H9 (cell line): Measurements from ENCODE around the gene CCDC127. TPM values are rescaled to one million over a fixed set of nuclear protein-coding genes. Genes with fewer than 3 reads are reported as not detected.

Source experiments
- DNase-seq: peaks from one replicate; pipeline ENCODE4 v3.0.0-alpha.2; 2017
- H2AFZ ChIP-seq: one replicate; pipeline ENCODE4 v1.6.1; 2013; ENCODE audit warnings: mild to moderate bottlenecking, low read length, control low read depth, moderate library complexity
- H2AK5ac ChIP-seq: 2 replicates; pipeline ENCODE4 v1.6.1; 2013; ENCODE audit warnings: low read length, control low read depth, mixed read lengths; ENCODE audit not compliant: insufficient read length
- H2BK120ac ChIP-seq: one replicate; pipeline ENCODE4 v1.6.1; 2013; ENCODE audit warnings: low read depth, mild to moderate bottlenecking, low read length, control low read depth, inconsistent platforms; ENCODE audit not compliant: poor library complexity, severe bottlenecking
- H2BK12ac ChIP-seq: 2 replicates; pipeline ENCODE4 v1.6.1; 2013; ENCODE audit warnings: low read length, control low read depth, mixed read lengths, low read depth; ENCODE audit not compliant: insufficient read length
- H2BK15ac ChIP-seq: 2 replicates; pipeline ENCODE4 v1.6.1; 2013; ENCODE audit warnings: low read depth, low read length, control low read depth
- H2BK20ac ChIP-seq: one replicate; pipeline ENCODE4 v1.6.1; 2013; ENCODE audit warnings: low read depth, mild to moderate bottlenecking, low read length, control low read depth, inconsistent platforms; ENCODE audit not compliant: poor library complexity, severe bottlenecking
- H2BK5ac ChIP-seq: 2 replicates; pipeline ENCODE4 v1.6.1; 2013; ENCODE audit warnings: low read length, control low read depth, mixed read lengths; ENCODE audit not compliant: insufficient read length
- H3K14ac ChIP-seq: 2 replicates; pipeline ENCODE4 v1.6.1; 2013; ENCODE audit warnings: low read length, control low read depth; ENCODE audit not compliant: insufficient read depth
- H3K18ac ChIP-seq: 2 replicates; pipeline ENCODE4 v1.6.1; 2013; ENCODE audit warnings: low read depth, mild to moderate bottlenecking, mixed read lengths, low read length, control low read depth; ENCODE audit not compliant: insufficient read length
- H3K23ac ChIP-seq: 2 replicates; pipeline ENCODE4 v1.6.1; 2013; ENCODE audit warnings: low read length, control low read depth, mixed read lengths, low read depth; ENCODE audit not compliant: insufficient read length
- H3K23me2 ChIP-seq: 2 replicates; pipeline ENCODE4 v1.6.1; 2013; ENCODE audit warnings: low read depth, mild to moderate bottlenecking, mixed read lengths, low read length, control low read depth; ENCODE audit not compliant: insufficient read length, poor library complexity, severe bottlenecking
- H3K27ac ChIP-seq: 2 replicates; pipeline ENCODE4 v1.5.1; 2013; ENCODE audit warnings: low read length, control low read depth, mixed read lengths, low read depth; ENCODE audit not compliant: insufficient read length
- H3K27me3 ChIP-seq: 2 replicates; pipeline ENCODE4 v1.6.1; 2013; ENCODE audit warnings: low read length, control low read depth, inconsistent platforms; ENCODE audit not compliant: insufficient read depth
- H3K4ac ChIP-seq: 2 replicates; pipeline ENCODE4 v1.6.1; 2013; ENCODE audit warnings: low read depth, mild to moderate bottlenecking, control low read depth, inconsistent platforms, low read length, moderate library complexity
- H3K4me1 ChIP-seq: 2 replicates; pipeline ENCODE4 v1.6.1; 2013; ENCODE audit warnings: low read length, control low read depth, inconsistent platforms; ENCODE audit not compliant: insufficient read depth
- H3K4me2 ChIP-seq: 2 replicates; pipeline ENCODE4 v1.6.1; 2013; ENCODE audit warnings: low read length, control low read depth, mixed read lengths; ENCODE audit not compliant: insufficient read length, insufficient read depth
- H3K56ac ChIP-seq: 2 replicates; pipeline ENCODE4 v1.6.1; 2013; ENCODE audit warnings: low read depth, mild to moderate bottlenecking, mixed read lengths, low read length, control low read depth; ENCODE audit not compliant: insufficient read length
- H3K79me1 ChIP-seq: 2 replicates; pipeline ENCODE4 v1.6.1; 2013; ENCODE audit warnings: low read depth, mild to moderate bottlenecking, moderate library complexity, low read length, control low read depth, inconsistent platforms; ENCODE audit not compliant: insufficient read depth, poor library complexity, severe bottlenecking
- H3K79me2 ChIP-seq: 2 replicates; pipeline ENCODE4 v1.6.1; 2013; ENCODE audit warnings: low read length, control low read depth, inconsistent platforms; ENCODE audit not compliant: insufficient read depth
- H3K9ac ChIP-seq: 2 replicates; pipeline ENCODE4 v1.6.1; 2013; ENCODE audit warnings: low read length, control low read depth, mixed read lengths; ENCODE audit not compliant: insufficient read length; ENCODE audit errors: extremely low read depth
- H3K9me3 ChIP-seq: one replicate; pipeline ENCODE4 v1.6.1; 2013; ENCODE audit warnings: low read depth, low read length, inconsistent platforms; ENCODE audit not compliant: control insufficient read depth
- H3T11ph ChIP-seq: one replicate; pipeline ENCODE4 v1.6.1; 2013; ENCODE audit warnings: mild to moderate bottlenecking, low read length, control low read depth, inconsistent platforms
- H4K20me1 ChIP-seq: one replicate; pipeline ENCODE4 v1.6.1; 2013; ENCODE audit not compliant: control insufficient read depth, insufficient read length, insufficient read depth
- H4K5ac ChIP-seq: 2 replicates; pipeline ENCODE4 v1.6.1; 2013; ENCODE audit warnings: low read depth, mild to moderate bottlenecking, mixed read lengths, low read length, control low read depth; ENCODE audit not compliant: insufficient read length
- H4K8ac ChIP-seq: replicated peaks from 2 replicates; pipeline ENCODE4 v1.6.1; 2013; ENCODE audit warnings: low read length, control low read depth, mixed read lengths, low read depth; ENCODE audit not compliant: insufficient read length
- H4K91ac ChIP-seq: 2 replicates; pipeline ENCODE4 v1.6.1; 2013; ENCODE audit warnings: low read depth, mild to moderate bottlenecking, moderate library complexity, mixed read lengths, low read length, control low read depth; ENCODE audit not compliant: insufficient read length
- H3K27ac Mint-ChIP-seq, 3 experiments: 2 replicates in 2 of 3; 3 replicates in 1 of 3; pipeline ENCODE4 v1.8.0; 2020 to 2021; ENCODE audit warnings: mixed read lengths in 3 of 3, mild to moderate bottlenecking in 1 of 3, moderate library complexity in 1 of 3
- H3K27me3 Mint-ChIP-seq: 2 replicates; pipeline ENCODE4 v1.8.0; 2021; ENCODE audit warnings: low read depth, mild to moderate bottlenecking, moderate library complexity, mixed read lengths
- H3K36me3 Mint-ChIP-seq, 3 experiments: 2 replicates in 2 of 3; 3 replicates in 1 of 3; pipeline ENCODE4 v1.8.0; 2020 to 2021; ENCODE audit warnings: low read depth in 3 of 3, mixed read lengths in 3 of 3; ENCODE audit not compliant: insufficient read depth in 1 of 3
- H3K4me1 Mint-ChIP-seq, 2 experiments: 2 replicates each; pipeline ENCODE4 v1.8.0; 2020; ENCODE audit warnings: mixed read lengths in 2 of 2
- H3K4me3 Mint-ChIP-seq, 2 experiments: 2 replicates in 1 of 2; 3 replicates in 1 of 2; pipeline ENCODE4 v1.8.0; 2020 to 2021; ENCODE audit warnings: mild to moderate bottlenecking in 2 of 2, mixed read lengths in 2 of 2, moderate library complexity in 1 of 2
- H3K9me3 Mint-ChIP-seq, 2 experiments: 2 replicates in 1 of 2; 3 replicates in 1 of 2; pipeline ENCODE4 v1.8.0; 2020; ENCODE audit warnings: mild to moderate bottlenecking in 2 of 2, mixed read lengths in 2 of 2, moderate library complexity in 1 of 2
- WGBS: extraction: QIAGEN DNeasy Blood & Tissue Kit; methylation state at CpG from one replicate; pipeline ENCODE4 v1.1.7; 2013; ENCODE audit warnings: missing lambda C conversion rate, low lambda C conversion rate, mixed read lengths; ENCODE audit not compliant: insufficient read length; ENCODE audit errors: extremely low coverage; 5-methylcytosine and 5-hydroxymethylcytosine counted together
- total RNA-seq: library from RNA; stranded (reverse); gene quantifications from 2 replicates; pipeline ENCODE4 v1.2.1, GENCODE V29; 2021
- TF ChIP-seq, protein P1 (sequence below): fragments of 200-600 bp; sonication (generic); conservative IDR thresholded peaks from 3 replicates; pipeline ENCODE4 v1.8.0; 2021; ENCODE audit warnings: antibody characterized with exemption, mild to moderate bottlenecking

Gene CCDC127
- total RNA-seq, 1 experiment from 2014 or later, result 9.0 TPM

DNA sequence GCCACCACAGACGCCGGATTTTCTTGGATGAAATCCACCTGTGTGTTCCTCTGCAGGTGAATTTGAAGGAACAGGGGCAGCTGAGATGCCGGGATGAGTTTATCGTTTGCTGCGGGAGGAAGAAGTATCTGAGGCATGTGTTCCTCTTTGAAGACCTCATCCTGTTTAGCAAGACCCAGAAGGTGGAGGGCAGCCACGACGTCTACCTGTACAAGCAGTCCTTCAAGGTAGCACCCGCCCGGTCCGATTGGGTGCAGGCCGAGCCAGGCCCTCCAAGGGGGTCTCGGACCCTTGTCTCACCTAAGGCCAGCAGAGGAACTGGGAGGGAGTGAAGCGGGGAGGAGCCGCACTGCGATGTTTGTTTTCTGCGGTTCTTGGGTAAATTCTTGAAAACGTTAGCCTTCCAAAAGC lies 45.1 kb downstream of the CCDC127 start:
- H3K23me2 ChIP-seq, result no peaks in the 10 kb centered on the region
- no peak overlapping the region for H4K5ac ChIP-seq
- H3K79me2 ChIP-seq, result no peaks in the 10 kb centered on the region
- no peak overlapping the region for H3K18ac ChIP-seq
- H4K20me1 ChIP-seq, result no peaks in the 10 kb centered on the region
- no peak overlapping the region for H3K14ac ChIP-seq
- no peaks in the 10 kb centered on the region for H3K4me1 Mint-ChIP-seq
- no peaks in the 10 kb centered on the region; the same call in 1 of the 2 replicates for H3K27me3 Mint-ChIP-seq
- H4K91ac ChIP-seq, result no peak overlapping the region
- H3K27ac Mint-ChIP-seq, result peak overlapping the region in 1 of 3 experiments; percentile 57; a peak in 1 of 7 replicates
- H3K9me3 ChIP-seq, result no peaks in the 10 kb centered on the region
- H3K9ac ChIP-seq, result no peak overlapping the region
- H3T11ph ChIP-seq, result no peak overlapping the region
- no peak overlapping the region for H2AFZ ChIP-seq
- H3K79me1 ChIP-seq, result no peaks in the 10 kb centered on the region
- H3K4me2 ChIP-seq, result no peak overlapping the region
- H3K27ac ChIP-seq, result no peak overlapping the region
- H3K36me3 Mint-ChIP-seq, result peaks cover 4 to 46% (median 41%) of the 10 kb centered on the region in 3 experiments; a peak in 6 of 7 replicates
- H3K4ac ChIP-seq, result no peak overlapping the region
- no peak overlapping the region for H2BK12ac ChIP-seq
- no CpG with 5 or more reads among the region's 17 CpGs for WGBS
- no peak overlapping the region; a peak in 1 of 5 replicates for H3K4me3 Mint-ChIP-seq
- no peak overlapping the region for H2BK120ac ChIP-seq
- no peak overlapping the region for H2BK5ac ChIP-seq
- H3K23ac ChIP-seq, result no peak overlapping the region
- no peak overlapping the region for H2AK5ac ChIP-seq
- H2BK15ac ChIP-seq, result no peak overlapping the region
- DNase-seq, result no peak
- no peaks in the 10 kb centered on the region for H3K9me3 Mint-ChIP-seq
- TF ChIP-seq, protein P1, sequence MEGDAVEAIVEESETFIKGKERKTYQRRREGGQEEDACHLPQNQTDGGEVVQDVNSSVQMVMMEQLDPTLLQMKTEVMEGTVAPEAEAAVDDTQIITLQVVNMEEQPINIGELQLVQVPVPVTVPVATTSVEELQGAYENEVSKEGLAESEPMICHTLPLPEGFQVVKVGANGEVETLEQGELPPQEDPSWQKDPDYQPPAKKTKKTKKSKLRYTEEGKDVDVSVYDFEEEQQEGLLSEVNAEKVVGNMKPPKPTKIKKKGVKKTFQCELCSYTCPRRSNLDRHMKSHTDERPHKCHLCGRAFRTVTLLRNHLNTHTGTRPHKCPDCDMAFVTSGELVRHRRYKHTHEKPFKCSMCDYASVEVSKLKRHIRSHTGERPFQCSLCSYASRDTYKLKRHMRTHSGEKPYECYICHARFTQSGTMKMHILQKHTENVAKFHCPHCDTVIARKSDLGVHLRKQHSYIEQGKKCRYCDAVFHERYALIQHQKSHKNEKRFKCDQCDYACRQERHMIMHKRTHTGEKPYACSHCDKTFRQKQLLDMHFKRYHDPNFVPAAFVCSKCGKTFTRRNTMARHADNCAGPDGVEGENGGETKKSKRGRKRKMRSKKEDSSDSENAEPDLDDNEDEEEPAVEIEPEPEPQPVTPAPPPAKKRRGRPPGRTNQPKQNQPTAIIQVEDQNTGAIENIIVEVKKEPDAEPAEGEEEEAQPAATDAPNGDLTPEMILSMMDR, result no peak
- no peak overlapping the region for H3K56ac ChIP-seq
- H4K8ac ChIP-seq, result no peak overlapping the region
- H3K27me3 ChIP-seq, result no peaks in the 10 kb centered on the region
- H3K4me1 ChIP-seq, result no peaks in the 10 kb centered on the region
- H2BK20ac ChIP-seq, result no peak overlapping the region
